Esophagus muscularis mucosa (tissue), 4 donors: ENCODE results near the gene RPIA. TPM values are rescaled to one million over a fixed set of nuclear protein-coding genes. Genes with fewer than 3 reads are reported as not detected.

Source experiments
- DNase-seq: peaks from one replicate; pipeline ENCODE4 v3.0.0-alpha.2; 2017; ENCODE audit errors: extremely low spot score
- H3K27ac ChIP-seq, 4 donors: fragments of 200-600 bp; sonication (generic); replicated peaks in 1 of 4; 1 replicate in 3 of 4; 2 replicates in 1 of 4; pipeline ENCODE4 v1.5.1; 2016 to 2019; ENCODE audit warnings: mild to moderate bottlenecking in 1 of 4
- H3K27me3 ChIP-seq, 4 donors: fragments of 200-600 bp; sonication (generic); one replicate each; pipeline versions ENCODE4 v1.5.1 to v1.6.0; 2016 to 2019
- H3K36me3 ChIP-seq, 4 donors: fragments of 200-600 bp; sonication (generic); one replicate each; pipeline ENCODE4 v1.5.1; 2016 to 2019
- H3K4me1 ChIP-seq, 4 donors: fragments of 200-600 bp; sonication (generic); one replicate each; pipeline ENCODE4 v1.5.1; 2016 to 2019
- H3K4me3 ChIP-seq, 4 donors: fragments of 200-600 bp; sonication (generic); 1 replicate in 2 of 4; 2 replicates in 2 of 4; pipeline ENCODE4 v1.5.1; 2016 to 2019; ENCODE audit warnings: mild to moderate bottlenecking in 4 of 4, moderate library complexity in 1 of 4
- H3K9me3 ChIP-seq, 4 donors: fragments of 200-600 bp; sonication (generic); 1 replicate in 3 of 4; 2 replicates in 1 of 4; pipeline ENCODE4 v1.5.1; 2016 to 2019
- EP300 ChIP-seq: sonication (generic); formaldehyde crosslinking; IDR thresholded peaks from one replicate; pipeline ENCODE4 v1.6.1; 2017; ENCODE audit warnings: antibody characterized with exemption
- POLR2A ChIP-seq: fragments of 450-650 bp; IDR thresholded peaks from one replicate; pipeline ENCODE4 v1.6.1; 2017; ENCODE audit warnings: antibody characterized with exemption, moderate library complexity, mild to moderate bottlenecking, low read depth
- POLR2AphosphoS5 ChIP-seq, 2 donors: sonication (generic); formaldehyde crosslinking; IDR thresholded peaks; one replicate each; pipeline ENCODE4 v1.6.1; 2017; ENCODE audit warnings: antibody characterized with exemption in 2 of 2
- WGBS: methylation state at CpG from one replicate; pipeline ENCODE4 v1.1.5; 2018; 5-methylcytosine and 5-hydroxymethylcytosine counted together
- intact Hi-C: fragments of 100-400 bp; cut with DNase I; formaldehyde crosslinking; loops from one replicate; pipeline ENCODE4 v1.15.1; 2023
- total RNA-seq, 4 donors: library from RNA; depleted of rRNA; stranded (reverse); fragments of >200 nt; gene quantifications; one replicate each; pipeline versions ENCODE4 v1.1.0 to v1.2.1, GENCODE V29; 2016
- TF ChIP-seq, protein P1 (sequence below), 3 experiments: fragments of 200-600 bp in 2 of 3; fragments of 450-650 bp in 1 of 3; sonication (generic) in 2 of 3; IDR thresholded peaks; one replicate each; pipeline ENCODE4 v1.5.1; 2017 to 2019; ENCODE audit warnings: antibody characterized with exemption in 3 of 3, mild to moderate bottlenecking in 2 of 3, moderate library complexity in 1 of 3

The RPIA gene
- total RNA-seq, 4 donors from 2014 or later: 6.6 to 8.6 (median 7.4) TPM

GRCh38 chr2:88707003-88707402, 15.5 kb downstream of the RPIA start:
- Histone ChIP-seq H3K4me3 (no peak overlapping the region), H3K36me3 (peaks cover 5 to 28% (median 20%) of the 10 kb centered on the region in 4 donors), H3K9me3 (no peaks in the 10 kb centered on the region), H3K27me3 (no peaks in the 10 kb centered on the region), H3K4me1 (peaks cover 0 to 5% (median 0%) of the 10 kb centered on the region in 4 donors), H3K27ac (no peak overlapping the region)
- 100% methylated on average over 2 of the region's 2 CpGs for WGBS
- intact Hi-C loops: no loop called here
- TF ChIP-seq, protein P1, sequence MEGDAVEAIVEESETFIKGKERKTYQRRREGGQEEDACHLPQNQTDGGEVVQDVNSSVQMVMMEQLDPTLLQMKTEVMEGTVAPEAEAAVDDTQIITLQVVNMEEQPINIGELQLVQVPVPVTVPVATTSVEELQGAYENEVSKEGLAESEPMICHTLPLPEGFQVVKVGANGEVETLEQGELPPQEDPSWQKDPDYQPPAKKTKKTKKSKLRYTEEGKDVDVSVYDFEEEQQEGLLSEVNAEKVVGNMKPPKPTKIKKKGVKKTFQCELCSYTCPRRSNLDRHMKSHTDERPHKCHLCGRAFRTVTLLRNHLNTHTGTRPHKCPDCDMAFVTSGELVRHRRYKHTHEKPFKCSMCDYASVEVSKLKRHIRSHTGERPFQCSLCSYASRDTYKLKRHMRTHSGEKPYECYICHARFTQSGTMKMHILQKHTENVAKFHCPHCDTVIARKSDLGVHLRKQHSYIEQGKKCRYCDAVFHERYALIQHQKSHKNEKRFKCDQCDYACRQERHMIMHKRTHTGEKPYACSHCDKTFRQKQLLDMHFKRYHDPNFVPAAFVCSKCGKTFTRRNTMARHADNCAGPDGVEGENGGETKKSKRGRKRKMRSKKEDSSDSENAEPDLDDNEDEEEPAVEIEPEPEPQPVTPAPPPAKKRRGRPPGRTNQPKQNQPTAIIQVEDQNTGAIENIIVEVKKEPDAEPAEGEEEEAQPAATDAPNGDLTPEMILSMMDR (IDR thresholded peaks at IDR 0.05): no peak
- TF ChIP-seq POLR2AphosphoS5 (IDR thresholded peaks at IDR 0.05) (no peak), EP300 (no peak), POLR2A (no peak)
- no peak for DNase-seq

DNA sequence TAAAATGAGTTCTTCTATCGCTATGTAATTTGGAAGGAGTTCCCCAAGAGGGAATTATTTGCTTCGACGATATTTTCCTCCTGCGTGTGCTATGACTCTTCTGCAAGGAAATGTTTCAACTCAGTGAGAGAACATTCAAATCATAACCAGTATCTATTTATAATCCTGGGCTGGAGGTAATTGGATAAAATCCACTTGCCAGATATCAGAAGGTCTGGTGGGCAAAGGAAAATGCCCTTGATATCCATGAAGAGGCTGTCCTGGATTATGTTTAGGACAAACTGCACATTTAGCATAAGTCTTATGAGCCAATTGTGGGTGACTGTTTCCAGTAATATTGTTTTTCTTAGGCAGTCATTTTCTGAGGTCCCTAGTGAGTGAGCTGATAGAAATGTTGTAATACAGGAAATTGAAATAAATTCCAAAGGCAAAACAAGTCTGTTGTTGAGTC, 17.7 kb downstream of the RPIA start:
- Histone ChIP-seq H3K4me1 (peaks cover 0 to 9% (median 0%) of the 10 kb centered on the region in 4 donors), H3K27me3 (no peaks in the 10 kb centered on the region), H3K4me3 (no peak overlapping the region), H3K36me3 (peaks cover 0 to 6% (median 2%) of the 10 kb centered on the region in 4 donors), H3K27ac (no peak overlapping the region), H3K9me3 (no peaks in the 10 kb centered on the region)
- no peak for DNase-seq
- no peak for TF ChIP-seq EP300
- TF ChIP-seq, protein P1 (IDR thresholded peaks at IDR 0.05): no peak
- no peak for TF ChIP-seq POLR2A
- no peak for TF ChIP-seq POLR2AphosphoS5 (IDR thresholded peaks at IDR 0.05)
- intact Hi-C loops: no loop called here
- WGBS: 81% methylated on average over 4 of the region's 4 CpGs

DNA sequence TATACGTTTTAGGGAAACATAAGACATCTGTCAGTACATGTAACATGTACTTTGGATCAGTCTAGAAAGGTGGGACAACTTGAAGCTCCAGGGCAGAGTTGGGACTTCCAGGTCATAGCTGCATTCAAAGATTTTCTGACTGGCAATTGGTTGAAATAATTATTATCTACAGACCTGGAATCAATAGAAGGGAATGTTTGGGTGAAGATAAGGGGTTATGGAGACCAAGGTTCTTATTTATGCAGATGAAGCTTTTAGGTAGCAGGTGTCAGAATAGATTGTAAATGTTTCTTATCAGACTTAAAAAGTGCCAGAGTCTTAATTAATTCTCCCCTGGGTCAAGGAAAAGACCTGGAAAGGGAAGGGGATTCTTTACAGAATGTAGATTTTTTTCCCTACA, 19.8 kb downstream of the RPIA start:
- no peaks in the 10 kb centered on the region for H3K36me3 ChIP-seq
- no peak for DNase-seq
- WGBS: 62% methylated on average over 1 of the region's 1 CpG
- no peak overlapping the region for H3K27ac ChIP-seq
- H3K9me3 ChIP-seq: no peaks in the 10 kb centered on the region
- intact Hi-C loops: no loop called here
- no peak overlapping the region for H3K4me3 ChIP-seq
- TF ChIP-seq POLR2A: no peak
- no peak for TF ChIP-seq EP300
- no peak for TF ChIP-seq POLR2AphosphoS5 (IDR thresholded peaks at IDR 0.05)
- TF ChIP-seq, protein P1 (IDR thresholded peaks at IDR 0.05): no peak
- H3K4me1 ChIP-seq: peaks cover 0 to 16% (median 0%) of the 10 kb centered on the region in 4 donors
- H3K27me3 ChIP-seq: no peaks in the 10 kb centered on the region

- Histone ChIP-seq H3K36me3 (no peaks in the 10 kb centered on the region), H3K27me3 (no peaks in the 10 kb centered on the region), H3K27ac (no peak overlapping the region), H3K4me3 (no peak overlapping the region), H3K9me3 (no peaks in the 10 kb centered on the region), H3K4me1 (peaks cover 0 to 16% (median 0%) of the 10 kb centered on the region in 4 donors)
- intact Hi-C loops: no loop called here
- TF ChIP-seq POLR2AphosphoS5 (IDR thresholded peaks at IDR 0.05): no peak
- no peak for TF ChIP-seq POLR2A
- TF ChIP-seq, protein P1 (IDR thresholded peaks at IDR 0.05): no peak
- no peak for TF ChIP-seq EP300
- DNase-seq: no peak
- WGBS: 96% methylated on average over 1 of the region's 1 CpG
Observed at GRCh38 chr2:88711897-88712296, 20.4 kb downstream of the RPIA start.

GRCh38 chr2:88713408-88713807, 21.9 kb downstream of the RPIA start:
- intact Hi-C loops: no loop called here

More at GRCh38 chr2:88713408-88713807, 21.9 kb downstream of the RPIA start:
- Histone ChIP-seq H3K27me3 (no peaks in the 10 kb centered on the region), H3K36me3 (no peaks in the 10 kb centered on the region), H3K27ac (no peak overlapping the region), H3K4me3 (no peak overlapping the region), H3K9me3 (no peaks in the 10 kb centered on the region), H3K4me1 (peaks cover 0 to 16% (median 0%) of the 10 kb centered on the region in 4 donors)
- 95% methylated on average over 4 of the region's 4 CpGs for WGBS
- TF ChIP-seq POLR2AphosphoS5 (IDR thresholded peaks at IDR 0.05) (no peak), EP300 (no peak), POLR2A (no peak)
- TF ChIP-seq, protein P1 (IDR thresholded peaks at IDR 0.05): no peak
- DNase-seq: no peak
